ENCODE results near the gene NASP.
"Not testable (repeated sequence)": the region's sequence is repeated elsewhere in the genome, so short reads cannot be mapped to it uniquely, and the experiment has no call there.

Gene NASP

DNA sequence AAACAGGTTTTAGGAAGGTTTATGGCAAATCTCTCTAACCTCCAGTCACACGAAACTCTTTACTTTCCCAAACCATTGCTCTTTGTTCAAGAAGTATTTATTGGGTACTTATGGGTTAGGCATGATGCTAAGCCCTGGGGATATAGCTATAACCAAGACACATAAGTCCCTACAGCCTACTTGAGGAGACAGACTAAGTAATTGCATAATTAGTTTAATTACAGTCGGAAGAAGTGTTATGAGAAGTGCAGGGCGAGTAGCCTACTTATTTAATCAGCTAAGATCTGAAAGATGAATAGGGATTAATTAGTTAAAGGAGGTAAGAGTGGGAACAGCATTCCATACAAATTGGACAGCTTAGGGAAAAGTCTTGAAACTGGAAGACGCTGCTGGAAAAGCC is 13.2 kb upstream of the NASP start:
- no peak for DNase-seq (ENCODE audit: low read depth)

DNA sequence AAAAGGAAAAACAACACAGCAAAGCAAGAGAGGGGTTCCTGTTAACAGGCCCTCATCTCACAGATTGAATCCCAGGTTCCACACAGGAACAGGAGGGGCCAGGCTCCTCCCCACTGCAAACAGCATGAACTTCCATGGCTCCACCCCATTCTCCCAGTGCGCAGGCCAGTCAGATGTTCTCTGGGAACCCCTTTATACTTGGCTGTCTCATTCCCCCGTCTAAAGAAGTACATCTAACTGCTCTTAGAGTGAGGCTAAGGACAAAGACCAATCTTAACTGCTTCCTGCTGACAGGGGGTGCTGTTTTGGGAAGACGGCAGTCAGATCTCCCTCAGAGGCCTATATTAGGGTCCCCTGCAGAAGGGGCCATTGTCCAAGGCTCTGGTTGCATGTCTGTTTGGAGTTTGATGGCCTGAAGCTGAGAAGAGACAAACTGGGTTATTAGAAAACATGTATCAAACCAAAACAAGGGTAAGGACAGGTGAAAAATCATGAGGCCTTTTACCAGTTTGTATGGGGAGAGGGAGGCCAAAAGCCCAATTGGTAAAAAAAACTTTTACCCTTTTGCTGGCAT is 10.5 kb upstream of the NASP start:
- no peak for DNase-seq (ENCODE audit: low read depth)

DNA sequence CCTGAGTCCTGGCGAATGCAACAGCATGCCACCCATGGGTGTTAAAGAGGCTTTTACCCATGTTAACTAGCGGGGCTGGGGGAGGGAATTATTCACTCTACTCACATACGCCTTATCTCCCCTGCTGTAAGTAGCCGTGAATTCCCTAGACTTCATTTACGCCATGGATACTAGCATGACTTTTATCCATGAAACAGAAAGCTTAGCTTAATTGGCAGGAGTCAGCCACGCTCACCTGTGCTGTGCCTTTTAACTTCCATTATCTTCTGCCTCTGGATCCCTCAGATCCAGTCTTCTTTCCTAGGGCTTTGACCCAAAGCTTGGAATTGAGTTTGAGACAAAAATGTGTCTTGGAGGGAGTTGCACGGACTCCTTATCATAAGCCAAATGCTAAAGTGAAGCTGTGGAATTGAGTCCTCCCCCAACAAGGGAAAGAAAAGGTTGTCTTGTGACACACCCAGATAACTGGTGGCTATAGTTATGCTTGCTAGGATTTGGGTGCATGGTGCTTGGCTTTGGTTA is 9.7 kb upstream of the NASP start:
- DNase-seq (ENCODE audit: low read depth) = no peak

DNA sequence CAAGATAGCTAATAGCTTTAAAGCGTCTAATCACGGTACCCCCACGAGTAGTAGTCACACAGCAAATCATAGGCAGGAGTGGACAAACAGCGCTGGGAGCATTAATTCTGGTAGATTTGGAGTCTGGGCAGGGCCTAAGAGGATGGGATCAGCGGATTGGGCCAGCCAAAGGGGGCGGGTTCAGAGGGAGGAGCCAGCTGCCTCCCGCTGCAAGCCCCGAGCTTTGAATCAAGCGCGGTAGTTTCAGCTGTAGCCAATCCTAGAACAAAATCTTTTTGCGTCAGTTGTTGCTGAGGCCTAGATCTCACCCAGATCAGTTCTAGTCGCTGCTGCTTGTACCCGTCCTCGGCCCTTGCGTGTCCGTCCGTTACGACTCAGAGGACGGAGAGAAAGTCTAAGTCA is 576 bp upstream of the NASP start:
- peak; percentile 66 for DNase-seq (ENCODE audit: low read depth)

DNA sequence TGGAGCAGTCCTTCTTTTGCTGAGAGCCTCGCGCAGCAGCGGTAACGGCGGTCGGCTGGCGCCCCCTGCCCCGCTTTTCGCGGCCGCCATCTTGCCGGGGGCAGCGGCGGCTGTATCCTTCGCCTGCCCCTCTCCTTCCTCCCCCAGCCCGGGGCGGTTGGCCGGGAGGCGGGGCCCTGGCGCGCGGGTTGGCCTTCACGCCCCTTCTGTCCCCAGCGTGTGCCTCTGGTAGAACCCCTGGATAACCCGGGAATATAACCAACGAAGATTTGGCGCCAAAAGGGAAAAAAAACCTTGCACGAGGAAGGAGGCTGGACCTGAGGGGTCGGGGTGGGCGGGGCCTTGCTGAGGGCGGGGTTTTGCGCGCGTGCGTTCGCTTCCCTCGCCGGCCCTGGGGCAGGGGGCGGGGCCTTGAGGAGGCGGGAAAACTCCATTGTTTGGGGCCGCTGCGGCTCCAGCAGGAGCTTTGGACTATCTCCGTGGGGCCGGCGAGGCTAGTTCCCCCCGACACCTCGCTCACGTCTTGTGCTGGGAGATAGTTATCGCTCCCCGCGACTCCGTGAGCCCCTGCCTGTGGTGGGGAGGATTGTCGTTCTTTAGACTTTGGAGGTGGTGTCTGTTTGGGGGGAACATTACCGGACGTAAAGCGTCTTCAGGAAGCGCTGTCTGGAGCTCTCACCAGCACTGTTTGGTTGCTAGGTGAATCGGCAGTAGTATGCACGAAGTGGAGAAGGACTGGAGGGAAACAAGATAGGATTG is 689 bp downstream of the NASP start:
- DNase-seq (ENCODE audit: low read depth) = peak; percentile 81

DNA sequence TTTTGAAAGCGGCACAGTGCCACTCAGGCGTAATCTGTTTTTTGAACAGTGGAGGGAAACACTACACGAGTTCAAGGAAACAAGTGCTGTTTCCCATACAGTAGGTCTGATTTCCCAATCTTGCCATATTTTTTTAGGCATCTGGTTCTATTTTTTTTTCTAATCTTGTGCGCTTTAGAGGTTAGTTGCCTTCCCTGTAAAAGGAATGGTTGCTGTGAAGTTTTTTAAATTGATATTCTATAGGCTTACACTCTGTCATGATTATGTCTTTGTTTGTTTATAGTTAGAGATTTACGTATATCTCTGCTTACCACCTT is 1.2 kb downstream of the NASP start:
- DNase-seq (ENCODE audit: low read depth) = no peak

DNA sequence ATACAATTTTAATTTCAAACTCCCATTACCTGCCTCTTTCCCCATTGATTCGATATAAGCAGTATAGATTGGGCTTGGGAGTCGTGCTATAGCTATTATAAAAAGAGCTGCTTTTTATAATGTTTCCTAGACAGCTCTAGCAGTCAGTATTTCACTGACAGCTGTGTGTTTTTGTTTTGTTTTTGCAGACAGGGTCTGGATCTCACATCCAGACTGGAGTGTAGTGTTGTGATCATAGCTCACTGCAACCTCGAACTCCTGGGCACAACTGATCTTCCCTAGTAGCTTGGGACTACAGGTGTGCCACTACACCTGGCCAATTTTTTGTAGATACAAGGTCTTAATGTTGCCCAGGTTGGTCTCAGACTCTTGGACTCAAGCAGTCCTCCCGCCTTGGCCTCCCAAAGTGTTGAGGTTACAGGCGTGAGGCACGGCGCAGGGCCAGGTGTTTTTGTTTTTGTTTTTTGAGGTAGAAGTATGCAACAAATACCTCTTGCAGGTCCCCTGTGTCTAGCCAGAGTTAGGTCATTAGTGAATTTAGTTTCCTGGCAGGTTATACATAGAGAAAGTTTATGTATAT is 1.7 kb downstream of the NASP start:
- no peak for DNase-seq (ENCODE audit: low read depth)

DNA sequence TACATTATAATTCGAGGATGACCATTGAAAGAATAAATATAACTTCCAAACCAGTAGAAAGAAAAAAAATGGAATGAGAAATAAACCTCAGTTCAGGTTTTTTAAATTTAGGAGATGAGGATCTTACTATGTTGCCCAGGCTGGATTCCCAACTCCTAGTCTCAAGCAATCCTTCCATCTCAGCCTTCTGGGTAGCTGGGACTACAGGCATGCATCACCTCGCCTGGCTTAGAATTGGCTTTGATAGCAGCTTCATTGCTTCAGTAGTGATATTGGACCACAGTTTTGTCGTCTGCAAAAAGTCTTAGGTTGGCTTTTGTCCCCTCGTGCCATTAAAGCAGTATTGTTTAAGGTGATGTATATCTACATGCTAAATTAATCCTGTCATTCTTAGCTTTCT is 2.9 kb downstream of the NASP start:
- no peak for DNase-seq (ENCODE audit: low read depth)

DNA sequence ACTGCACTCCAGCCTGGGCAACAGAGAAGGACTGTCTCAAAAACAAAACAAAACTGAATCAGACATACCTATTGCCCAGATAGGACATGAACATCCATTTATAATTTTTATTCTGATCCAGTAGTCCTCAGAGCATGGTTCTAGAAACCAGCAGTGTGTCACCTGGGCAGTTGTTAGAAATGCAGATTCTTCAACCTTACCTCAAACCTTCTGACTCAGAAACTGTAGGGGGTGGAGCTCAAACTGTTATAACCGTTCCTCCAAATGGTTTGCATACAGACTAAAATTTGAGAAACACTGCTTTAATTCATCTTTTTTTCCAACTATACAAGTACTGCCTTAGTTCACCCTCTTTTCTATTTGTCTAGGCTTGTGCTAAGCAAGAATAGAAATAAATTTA is 6.0 kb downstream of the NASP start:
- no peak for DNase-seq (ENCODE audit: low read depth)

DNA sequence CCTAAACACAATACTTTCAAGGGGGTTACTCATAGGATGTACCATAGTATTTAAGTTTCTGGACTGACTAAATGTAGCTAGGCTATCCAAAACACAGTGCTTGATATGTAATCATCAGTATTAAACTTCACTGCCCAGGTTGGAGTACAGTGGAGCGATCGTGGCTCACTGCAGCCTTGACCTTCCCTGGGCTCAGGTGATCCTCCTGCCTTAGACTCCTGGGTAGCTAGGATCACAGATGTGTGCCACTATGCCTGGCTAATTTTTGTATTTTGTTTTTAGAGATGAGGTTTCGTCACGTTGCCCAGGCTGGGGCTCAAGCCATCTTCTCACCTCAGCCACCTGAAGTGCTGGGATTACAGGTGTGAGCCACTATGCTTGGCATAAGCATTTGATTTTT is 10.6 kb downstream of the NASP start:
- DNase-seq (ENCODE audit: low read depth) = no peak

DNA sequence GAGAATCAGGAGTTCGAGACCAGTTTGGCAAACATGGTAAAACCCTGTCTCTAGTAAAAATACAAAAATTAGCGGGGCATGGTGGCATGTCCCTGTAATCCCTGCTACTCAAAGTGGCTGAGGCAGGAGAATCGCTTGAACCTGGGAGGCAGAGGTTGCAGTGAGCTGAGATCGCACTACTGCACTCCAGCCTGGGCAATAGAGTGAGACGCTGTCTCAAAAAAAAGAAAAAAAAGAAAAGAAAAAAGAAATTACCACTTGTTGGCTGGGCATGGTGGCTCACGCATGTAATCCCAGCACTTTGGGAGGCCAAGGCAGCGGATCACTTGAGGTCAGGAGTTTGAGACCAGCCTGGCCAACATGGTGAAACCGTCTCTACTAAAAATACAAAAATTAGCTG is 12.9 kb downstream of the NASP start:
- not testable (repeated sequence) for DNase-seq (ENCODE audit: low read depth)

DNA sequence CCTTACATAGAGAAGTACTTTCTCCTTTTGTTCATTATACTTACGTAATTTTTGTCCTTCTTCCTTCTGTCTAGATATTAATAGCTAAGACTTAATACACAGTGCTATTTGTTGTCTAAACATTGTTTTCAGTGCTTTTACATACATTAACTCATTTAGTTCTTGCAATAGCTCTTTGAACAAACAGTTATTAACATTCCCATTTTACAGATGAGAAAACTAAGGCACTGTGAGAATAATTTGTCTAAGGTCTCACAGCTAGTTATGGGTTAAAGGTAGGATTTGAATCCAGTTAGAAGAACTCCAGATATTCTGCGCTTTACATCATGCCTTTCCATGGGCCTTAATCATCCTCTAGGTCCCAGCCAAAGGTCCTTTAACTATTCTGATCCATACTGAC is 20.4 kb downstream of the NASP start:
- no peak for DNase-seq (ENCODE audit: low read depth)

DNA sequence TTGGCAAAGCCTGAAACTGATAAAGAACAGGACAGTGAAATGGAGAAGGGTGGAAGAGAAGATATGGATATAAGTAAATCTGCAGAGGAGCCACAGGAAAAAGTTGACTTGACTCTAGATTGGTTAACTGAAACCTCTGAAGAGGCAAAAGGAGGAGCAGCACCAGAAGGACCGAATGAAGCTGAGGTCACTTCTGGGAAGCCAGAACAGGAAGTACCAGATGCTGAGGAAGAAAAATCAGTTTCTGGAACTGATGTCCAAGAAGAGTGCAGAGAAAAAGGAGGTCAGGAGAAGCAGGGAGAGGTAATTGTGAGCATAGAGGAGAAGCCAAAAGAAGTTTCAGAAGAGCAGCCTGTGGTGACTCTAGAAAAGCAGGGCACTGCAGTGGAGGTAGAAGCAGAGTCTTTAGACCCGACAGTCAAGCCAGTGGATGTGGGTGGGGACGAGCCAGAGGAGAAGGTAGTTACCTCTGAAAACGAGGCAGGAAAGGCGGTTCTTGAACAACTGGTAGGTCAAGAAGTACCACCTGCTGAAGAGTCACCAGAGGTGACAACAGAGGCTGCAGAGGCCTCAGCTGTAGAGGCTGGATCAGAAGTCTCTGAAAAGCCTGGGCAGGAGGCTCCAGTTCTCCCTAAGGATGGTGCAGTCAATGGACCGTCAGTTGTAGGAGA is 23.7 kb downstream of the NASP start:
- no peak for DNase-seq (ENCODE audit: low read depth)

DNA sequence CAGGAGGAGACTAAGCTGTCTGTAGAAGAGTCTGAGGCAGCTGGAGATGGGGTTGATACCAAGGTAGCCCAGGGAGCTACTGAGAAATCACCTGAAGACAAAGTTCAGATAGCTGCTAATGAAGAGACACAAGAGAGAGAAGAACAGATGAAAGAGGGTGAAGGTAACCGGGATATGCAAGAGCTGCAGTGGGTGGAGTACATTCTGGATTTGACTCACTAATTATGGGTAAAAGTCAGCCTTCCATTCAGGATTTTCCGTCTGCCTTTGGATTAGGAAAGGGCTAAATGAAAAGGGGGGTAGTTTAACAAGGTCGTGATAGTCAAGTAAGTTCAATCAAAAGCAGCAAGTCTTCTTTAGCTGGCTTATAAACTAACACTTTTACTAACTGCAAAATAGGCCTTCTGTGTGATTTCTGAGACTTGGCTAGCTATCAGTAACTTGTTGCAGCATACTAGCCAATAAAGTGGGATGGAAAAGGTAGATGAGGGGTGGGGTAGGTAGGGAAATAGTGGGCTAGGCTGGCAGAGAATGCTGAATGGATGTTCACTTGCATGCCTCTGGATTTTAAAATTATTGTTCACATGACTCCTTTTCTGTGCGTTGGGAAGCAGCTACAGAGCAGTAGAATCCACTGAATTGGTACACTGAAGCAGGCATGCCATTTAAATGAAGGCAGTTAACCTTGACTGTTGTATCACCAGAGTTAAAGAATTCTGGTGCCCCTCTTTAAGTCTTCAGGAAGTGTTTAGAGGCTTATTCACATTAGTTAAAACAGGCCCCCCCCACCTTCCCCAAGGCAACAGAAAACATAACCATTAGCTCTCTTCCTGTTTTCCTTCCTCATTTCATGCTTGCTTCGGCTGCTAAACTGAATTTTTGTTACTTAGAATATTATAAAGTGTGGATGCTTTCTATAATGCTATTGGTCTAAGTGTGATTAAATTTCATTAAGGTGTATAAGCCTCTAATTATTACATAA is 24.6 kb downstream of the NASP start:
- no peak for DNase-seq (ENCODE audit: low read depth)

DNA sequence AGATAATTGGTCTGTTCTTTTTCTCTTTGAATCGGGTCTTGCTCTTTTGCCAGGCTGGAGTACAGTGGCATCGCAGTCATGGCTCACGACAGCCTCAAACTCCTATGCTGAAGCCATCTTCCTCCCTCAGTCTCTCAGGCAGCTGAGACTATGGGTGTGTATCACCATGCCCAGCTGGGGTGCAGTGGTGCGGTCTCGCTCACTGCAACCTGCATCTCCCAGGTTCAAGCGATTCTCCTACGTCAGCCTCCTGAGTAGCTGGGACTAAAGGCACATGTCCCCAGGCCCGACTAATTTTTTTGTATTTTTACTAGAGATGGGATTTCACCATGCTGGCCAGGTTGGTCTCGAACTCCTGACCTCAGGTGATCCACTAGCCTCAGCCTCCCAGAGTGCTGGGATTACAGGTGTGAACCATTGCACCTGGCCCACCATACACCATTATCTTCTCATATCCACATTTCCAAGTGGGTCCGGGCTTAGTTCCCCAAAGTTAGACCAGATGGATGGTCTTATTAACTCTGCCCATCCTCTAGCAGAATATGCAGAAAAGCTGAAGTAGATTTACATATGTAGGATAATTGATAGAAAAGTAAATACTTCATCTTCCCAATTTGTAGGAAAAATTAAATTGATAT is 26.9 kb downstream of the NASP start:
- DNase-seq (ENCODE audit: low read depth) = no peak

DNA sequence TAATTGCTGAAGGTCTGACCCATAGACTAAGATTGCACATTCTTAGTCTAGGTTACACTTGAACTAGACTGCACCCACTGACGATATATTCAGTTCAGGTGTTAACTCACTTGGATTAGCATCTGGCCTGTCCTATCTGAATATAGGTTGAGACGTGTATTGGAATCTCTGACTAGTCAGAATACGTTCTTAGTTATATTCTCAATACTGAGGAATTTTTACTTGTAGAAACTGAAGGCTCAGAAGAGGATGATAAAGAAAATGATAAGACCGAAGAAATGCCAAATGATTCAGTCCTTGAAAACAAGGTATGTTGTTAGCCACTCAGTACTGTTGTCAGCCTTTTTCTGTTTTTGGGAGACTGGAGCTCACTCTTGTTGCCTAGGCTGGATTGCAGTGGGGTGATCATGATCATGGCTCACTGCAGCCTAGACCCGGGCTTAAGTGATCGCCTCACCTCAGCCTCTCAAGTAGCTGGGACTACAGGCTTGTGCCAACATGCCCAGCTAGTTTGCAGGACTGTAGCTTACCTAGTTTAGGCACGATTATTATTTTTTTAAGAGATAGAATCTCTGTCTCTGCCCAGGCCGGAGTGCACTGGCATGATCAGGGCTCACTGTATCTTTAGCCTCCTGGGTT is 29.2 kb downstream of the NASP start:
- DNase-seq (ENCODE audit: low read depth) = no peak

DNA sequence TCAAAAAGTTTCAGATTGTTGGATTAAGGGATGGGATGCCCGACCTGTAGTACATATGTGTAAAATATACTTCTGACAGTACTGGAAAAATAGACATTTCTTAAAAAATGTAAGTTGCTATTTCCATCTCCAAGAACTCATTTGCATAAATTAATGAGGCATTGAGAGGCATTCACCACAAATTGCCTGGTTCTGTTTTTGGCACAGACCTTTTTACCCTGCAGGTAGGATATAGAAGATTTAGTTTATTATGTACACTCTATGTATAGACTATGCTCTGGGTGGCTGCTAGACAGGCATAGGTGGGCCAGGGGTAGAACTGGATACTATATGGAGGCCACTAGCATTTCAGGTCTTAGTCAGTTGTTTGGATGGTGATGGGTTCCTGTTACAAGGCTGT is 32.0 kb downstream of the NASP start:
- no peak for DNase-seq (ENCODE audit: low read depth)

DNA sequence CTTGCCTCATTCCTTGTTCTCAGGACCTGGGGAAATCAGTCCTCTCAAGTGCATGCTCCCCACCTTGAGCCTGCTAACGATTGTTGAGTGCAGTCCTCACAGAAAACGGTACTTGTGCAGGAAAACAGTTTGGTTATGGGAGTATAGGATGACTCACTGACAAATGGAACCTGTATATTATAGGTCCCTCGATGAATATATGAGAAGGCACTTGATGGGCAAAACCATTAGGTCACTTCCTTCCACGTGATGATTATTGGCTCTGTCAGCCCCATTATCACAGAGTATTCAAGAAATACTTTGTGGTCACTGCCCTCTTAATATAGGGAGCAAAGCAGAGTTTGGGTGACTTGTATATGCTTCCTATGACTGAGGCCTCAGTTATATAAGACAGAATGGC is 33.8 kb downstream of the NASP start:
- DNase-seq (ENCODE audit: low read depth) = no peak

DNA sequence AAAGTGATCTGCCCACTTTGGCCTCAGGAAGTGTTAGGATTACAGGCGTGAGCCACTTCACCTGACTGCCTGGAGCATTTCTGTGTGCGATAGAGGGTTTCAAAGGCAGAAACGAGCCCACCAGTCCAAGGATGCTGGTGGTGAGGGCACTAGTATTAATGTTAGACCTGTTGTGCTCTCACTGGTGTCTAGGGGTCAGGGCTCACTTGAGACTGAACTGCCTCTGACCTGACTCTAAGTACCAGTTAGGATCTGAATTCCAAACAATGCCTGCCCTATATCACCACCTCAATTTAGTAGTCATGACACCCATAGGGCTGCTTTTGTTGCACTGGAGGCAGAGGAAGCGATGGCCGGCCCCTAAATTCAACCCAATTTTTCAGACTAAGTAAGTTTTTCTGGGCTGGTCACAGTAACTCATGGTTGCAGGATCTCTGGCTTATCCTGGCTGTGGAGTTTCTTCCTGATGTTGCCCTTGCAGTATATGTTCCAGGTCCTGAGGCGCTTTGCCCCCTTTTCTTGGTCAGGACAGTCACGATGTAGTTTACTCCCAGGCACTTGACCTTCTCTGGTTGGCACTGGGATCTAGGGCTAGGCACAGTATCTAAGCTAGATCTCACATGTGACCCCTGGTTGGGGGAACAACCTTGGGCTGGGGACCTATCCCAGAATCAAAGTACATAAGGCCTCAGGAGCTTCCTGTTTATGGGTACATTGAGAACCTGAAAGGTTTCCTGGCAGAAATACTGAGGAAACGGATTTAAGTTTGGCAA is 35.5 kb downstream of the NASP start:
- no peak for DNase-seq (ENCODE audit: low read depth)
